Memory B cell (primary cell): ENCODE measurements around the gene PRELID3B.
"Not testable (repeated sequence)": the region's sequence is repeated elsewhere in the genome, so short reads cannot be mapped to it uniquely, and the experiment has no call there.

Source experiments
- ATAC-seq: fragments of 150-1000 bp; cut with Tn5 transposase; 2 replicates; pipeline ENCODE4 v1.10.0; 2021; ENCODE audit warnings: low read depth, mild to moderate bottlenecking, moderate library complexity
- DNase-seq, 2 donors: peaks; one replicate each; pipeline ENCODE4 v3.0.0; 2022; ENCODE audit warnings: low spot score in 2 of 2
- H3K27ac Mint-ChIP-seq: one replicate; pipeline ENCODE4 v1.8.0; 2022; ENCODE audit warnings: mild to moderate bottlenecking, moderate library complexity, mixed read lengths
- H3K27me3 Mint-ChIP-seq: one replicate; pipeline ENCODE4 v1.8.0; 2022; ENCODE audit warnings: mixed read lengths
- H3K36me3 Mint-ChIP-seq: one replicate; pipeline ENCODE4 v1.8.0; 2022; ENCODE audit warnings: mild to moderate bottlenecking, mixed read lengths
- H3K4me1 Mint-ChIP-seq: one replicate; pipeline ENCODE4 v1.8.0; 2022; ENCODE audit warnings: mixed read lengths
- H3K4me3 Mint-ChIP-seq: one replicate; pipeline ENCODE4 v1.8.0; 2022; ENCODE audit warnings: mild to moderate bottlenecking, moderate library complexity, mixed read lengths
- H3K9me3 Mint-ChIP-seq: one replicate; pipeline ENCODE4 v1.8.0; 2022; ENCODE audit warnings: mixed read lengths

PRELID3B gene

GRCh38 chr20:59015411-59015810 lies 27.2 kb downstream of the PRELID3B start:
- no peaks in the 10 kb centered on the region for H3K9me3 Mint-ChIP-seq
- ATAC-seq (no peak), DNase-seq (no peak)
- H3K27me3 Mint-ChIP-seq, result no peaks in the 10 kb centered on the region
- no peak overlapping the region for H3K4me3 Mint-ChIP-seq
- no peaks in the 10 kb centered on the region for H3K36me3 Mint-ChIP-seq
- H3K4me1 Mint-ChIP-seq, result peaks cover 32% of the 10 kb centered on the region
- no peak overlapping the region for H3K27ac Mint-ChIP-seq

- Mint-ChIP-seq H3K4me1 (peaks cover 34% of the 10 kb centered on the region), H3K27ac (no peak overlapping the region), H3K36me3 (no peaks in the 10 kb centered on the region), H3K27me3 (no peaks in the 10 kb centered on the region), H3K4me3 (no peak overlapping the region), H3K9me3 (no peaks in the 10 kb centered on the region)
- ATAC-seq (no peak), DNase-seq (no peak)
These were observed 27.8 kb downstream of the PRELID3B start for GRCh38 chr20:59014680-59015389.

GRCh38 chr20:59013959-59014608 lies 28.5 kb downstream of the PRELID3B start:
- H3K9me3 Mint-ChIP-seq, result no peaks in the 10 kb centered on the region

GRCh38 chr20:59013031-59013951 lies 29.3 kb downstream of the PRELID3B start:
- H3K36me3 Mint-ChIP-seq, result no peaks in the 10 kb centered on the region
- H3K27ac Mint-ChIP-seq, result no peak overlapping the region
- H3K27me3 Mint-ChIP-seq, result no peaks in the 10 kb centered on the region
- no peak overlapping the region for H3K4me3 Mint-ChIP-seq
- H3K4me1 Mint-ChIP-seq, result peaks cover 40% of the 10 kb centered on the region
- DNase-seq, result no peak
- ATAC-seq, result no peak
- no peaks in the 10 kb centered on the region for H3K9me3 Mint-ChIP-seq

More at GRCh38 chr20:59013959-59014608, 28.5 kb downstream of the PRELID3B start:
- peaks cover 36% of the 10 kb centered on the region for H3K4me1 Mint-ChIP-seq
- H3K27ac Mint-ChIP-seq, result no peak overlapping the region
- no peak for ATAC-seq
- no peak overlapping the region for H3K4me3 Mint-ChIP-seq
- H3K36me3 Mint-ChIP-seq, result no peaks in the 10 kb centered on the region
- no peaks in the 10 kb centered on the region for H3K27me3 Mint-ChIP-seq
- no peak for DNase-seq

- not testable (repeated sequence) for H3K27me3 Mint-ChIP-seq, H3K36me3 Mint-ChIP-seq, ATAC-seq, H3K4me3 Mint-ChIP-seq, H3K9me3 Mint-ChIP-seq, DNase-seq, H3K27ac Mint-ChIP-seq
- peaks cover 36% of the 10 kb centered on the region for H3K4me1 Mint-ChIP-seq
These were observed 30.8 kb downstream of the PRELID3B start for GRCh38 chr20:59011874-59012157.

- ATAC-seq (no peak), DNase-seq (no peak)
- no peaks in the 10 kb centered on the region for H3K9me3 Mint-ChIP-seq
- H3K27ac Mint-ChIP-seq, result no peak overlapping the region
- peaks cover 31% of the 10 kb centered on the region for H3K4me1 Mint-ChIP-seq
- H3K36me3 Mint-ChIP-seq, result peaks cover under 1% of the 10 kb centered on the region
- no peak overlapping the region for H3K4me3 Mint-ChIP-seq
- no peaks in the 10 kb centered on the region for H3K27me3 Mint-ChIP-seq
These were observed 31.4 kb downstream of the PRELID3B start for GRCh38 chr20:59010995-59011873.

GRCh38 chr20:59010321-59010994 lies 32.1 kb downstream of the PRELID3B start:
- no peak overlapping the region for H3K27ac Mint-ChIP-seq
- H3K9me3 Mint-ChIP-seq, result no peaks in the 10 kb centered on the region
- DNase-seq (no peak), ATAC-seq (no peak)
- H3K36me3 Mint-ChIP-seq, result peaks cover 4% of the 10 kb centered on the region
- no peak overlapping the region for H3K4me3 Mint-ChIP-seq
- H3K4me1 Mint-ChIP-seq, result peaks cover 31% of the 10 kb centered on the region
- H3K27me3 Mint-ChIP-seq, result no peaks in the 10 kb centered on the region

- no peaks in the 10 kb centered on the region for H3K27me3 Mint-ChIP-seq
- peaks cover 9% of the 10 kb centered on the region for H3K36me3 Mint-ChIP-seq
- DNase-seq (no peak), ATAC-seq (no peak)
- peak overlapping the region; percentile 94 for H3K27ac Mint-ChIP-seq
- H3K9me3 Mint-ChIP-seq, result no peaks in the 10 kb centered on the region
- peaks cover 43% of the 10 kb centered on the region for H3K4me1 Mint-ChIP-seq
- no peak overlapping the region for H3K4me3 Mint-ChIP-seq
These were observed 33.8 kb downstream of the PRELID3B start for GRCh38 chr20:59008715-59009336.

GRCh38 chr20:59007665-59008511 lies 34.7 kb downstream of the PRELID3B start:
- H3K4me3 Mint-ChIP-seq, result peak overlapping the region; percentile 98
- H3K9me3 Mint-ChIP-seq, result no peaks in the 10 kb centered on the region
- no peaks in the 10 kb centered on the region for H3K27me3 Mint-ChIP-seq
- H3K4me1 Mint-ChIP-seq, result peaks cover 46% of the 10 kb centered on the region
- peak; percentile 67 to 71 for DNase-seq
- peak overlapping the region; percentile 94 for H3K27ac Mint-ChIP-seq
- H3K36me3 Mint-ChIP-seq, result peaks cover 16% of the 10 kb centered on the region
- ATAC-seq, result peak; percentile 37

GRCh38 chr20:59006864-59007664 lies 35.5 kb downstream of the PRELID3B start, which contains the start of gene CTSZ:
Gene CTSZ (minus strand): TSS chr20:59007254. CDS start chr20:59007128, 126 bp downstream.
- Mint-ChIP-seq H3K36me3 (peaks cover 23% of the 10 kb centered on the region), H3K4me3 (peak within 1 kb of the TSS; percentile 98), H3K27me3 (no peaks in the 10 kb centered on the region), H3K4me1 (peaks cover 52% of the 10 kb centered on the region), H3K9me3 (no peaks in the 10 kb centered on the region), H3K27ac (peak within 1 kb of the TSS; percentile 96)
- ATAC-seq (no peak), DNase-seq (peak in 1 of 2 donors; percentile 51)

GRCh38 chr20:59006167-59006863 lies 36.3 kb downstream of the PRELID3B start:
- no peaks in the 10 kb centered on the region for H3K9me3 Mint-ChIP-seq
- ATAC-seq (no peak), DNase-seq (peak in 1 of 2 donors; percentile 30)
- H3K27me3 Mint-ChIP-seq, result no peaks in the 10 kb centered on the region
- peaks cover 27% of the 10 kb centered on the region for H3K36me3 Mint-ChIP-seq
- H3K4me3 Mint-ChIP-seq, result peak overlapping the region; percentile 93
- H3K4me1 Mint-ChIP-seq, result peaks cover 52% of the 10 kb centered on the region
- H3K27ac Mint-ChIP-seq, result peak overlapping the region; percentile 96
